ENCODE results near the gene SPATA46. TPM values are rescaled to one million over a fixed set of nuclear protein-coding genes. Genes with fewer than 3 reads are reported as not detected.

SPATA46 gene
- total and polyA plus RNA-seq, 9 of the 15 experiments (the other 6 are each of a cell fraction or from before 2014, with no cell fraction given), result 0.04 to 0.11 TPM; not detected in 7

- TF ChIP-seq RBM34 (IDR thresholded peaks at IDR 0.05; ENCODE audit: borderline replicate concordance, insufficient read depth, low read length) (no peak), EP400 (IDR thresholded peaks at IDR 0.05) (no peak), RAD21 (CRISPR knock-in tag; conservative IDR thresholded peaks at IDR 0.05 in 1 of 2, IDR thresholded peaks at IDR 0.05 in 1 of 2) (no peak), PTBP1 (IDR thresholded peaks at IDR 0.05; ENCODE audit: low read depth, low read length) (no peak), ZNF316 (IDR thresholded peaks at IDR 0.05) (no peak), MCM2 (IDR thresholded peaks at IDR 0.05; ENCODE audit: low read depth) (no peak), CBX1 (IDR thresholded peaks at IDR 0.05; ENCODE audit: low read depth) (no peak), SOX6 (IDR thresholded peaks at IDR 0.05) (no peak), EP300 (IDR thresholded peaks at IDR 0.05; ENCODE audit: low read length) (no peak), HNRNPUL1 (IDR thresholded peaks at IDR 0.05; ENCODE audit: low read length) (no peak), MXI1 (IDR thresholded peaks at IDR 0.05; ENCODE audit: low read depth, low read length) (no peak), SIRT6 (IDR thresholded peaks at IDR 0.05; ENCODE audit: low read depth, low read length) (no peak)
- intact Hi-C loops (cut with micrococcal nuclease), result no loop called here
- BruUV-seq (replicated peaks), result no TSS peak
Observed at GRCh38 chr1:162364498-162364897, 12.2 kb downstream of the SPATA46 start.

More at GRCh38 chr1:162364498-162364897, 12.2 kb downstream of the SPATA46 start:
- ChIA-PET CTCF (ENCODE audit: low intra/inter-chr PET ratio) (no interaction called here), POLR2A (no interaction called here)
- in situ Hi-C loops (cut with MboI), result no loop called here
- DNase-seq (ENCODE audit: extremely low read depth in 1 of 4, low spot score in 3 of 4), result no peak
- Histone ChIP-seq H2AFZ (ENCODE audit: low read depth, low read length) (0 out of 2 replicates have a peak overlapping the region, but pooled peaks have one; percentile 32), H3K4me2 (ENCODE audit: insufficient read depth, low read length) (no peak overlapping the region), H3K9me3 (replicated peaks; ENCODE audit: control insufficient read depth, insufficient read depth, low read depth, low read length) (no peaks in the 10 kb centered on the region), H3K9me1 (ENCODE audit: control insufficient read depth, insufficient read depth, low read length) (no peaks in the 10 kb centered on the region), H3K4me1 (replicated peaks in 1 of 2; ENCODE audit: control insufficient read depth in 2 of 2, insufficient read depth in 2 of 2, low read length in 2 of 2) (peaks cover 10 to 13% of the 10 kb centered on the region in 2 experiments; a peak in 4 of 5 replicates), H3K27me3 (ENCODE audit: control insufficient read depth in 2 of 2, insufficient read depth in 2 of 2, low read length in 2 of 2) (no peaks in the 10 kb centered on the region), H3K36me3 (ENCODE audit: control insufficient read depth, insufficient read depth, low read length) (no peaks in the 10 kb centered on the region), H3K27ac (ENCODE audit: extremely low read depth, low read depth, low read length) (no peak overlapping the region; the same call in 2 of the 3 replicates), H3K4me3 (no peak overlapping the region), H3K79me2 (ENCODE audit: control insufficient read depth, insufficient read depth, low read length) (no peaks in the 10 kb centered on the region), H3K9ac (ENCODE audit: insufficient read depth in 1 of 2, low read depth in 2 of 2, low read length in 2 of 2) (no peak overlapping the region), H4K20me1 (replicated peaks; ENCODE audit: control insufficient read depth, insufficient read depth, low read length) (no peaks in the 10 kb centered on the region)
- no peak for FAIRE-seq
- ATAC-seq, result no peak
- 25% methylated on average over 1 of the region's 1 CpG for WGBS (ENCODE audit: insufficient coverage, low coverage, missing lambda C conversion rate)
